Measurements from ENCODE around the gene EIF5.
A peak's percentile ranks its signal among the peaks of the same experiment; 100 is the strongest.

EIF5 gene

DNA sequence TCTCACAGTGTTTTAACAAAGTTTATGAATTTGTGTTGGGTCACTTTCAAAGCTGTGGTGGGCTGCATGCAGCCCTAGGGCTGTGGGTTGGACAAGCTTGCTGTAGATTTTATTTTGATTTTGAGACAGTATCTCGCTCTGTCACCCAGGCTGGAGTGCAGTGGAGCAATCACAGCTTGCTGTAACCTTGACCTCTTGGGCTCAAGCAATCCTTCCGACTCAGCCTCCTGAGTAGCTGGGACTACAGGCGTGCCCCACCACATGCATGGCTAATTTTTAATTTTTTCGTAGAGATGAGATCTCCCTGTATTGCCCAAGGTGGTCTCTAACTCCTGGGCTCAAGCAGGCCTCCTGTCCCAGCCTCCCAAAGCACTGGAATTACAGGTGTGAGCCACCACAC, 56.6 kb downstream of the EIF5 start:
- DNase-seq (ENCODE audit: low read depth) = no peak
- in situ Hi-C loops (cut with HindIII; ENCODE audit: low sequenced_read_pairs) = no loop called here
- TF ChIP-seq, protein P1, sequence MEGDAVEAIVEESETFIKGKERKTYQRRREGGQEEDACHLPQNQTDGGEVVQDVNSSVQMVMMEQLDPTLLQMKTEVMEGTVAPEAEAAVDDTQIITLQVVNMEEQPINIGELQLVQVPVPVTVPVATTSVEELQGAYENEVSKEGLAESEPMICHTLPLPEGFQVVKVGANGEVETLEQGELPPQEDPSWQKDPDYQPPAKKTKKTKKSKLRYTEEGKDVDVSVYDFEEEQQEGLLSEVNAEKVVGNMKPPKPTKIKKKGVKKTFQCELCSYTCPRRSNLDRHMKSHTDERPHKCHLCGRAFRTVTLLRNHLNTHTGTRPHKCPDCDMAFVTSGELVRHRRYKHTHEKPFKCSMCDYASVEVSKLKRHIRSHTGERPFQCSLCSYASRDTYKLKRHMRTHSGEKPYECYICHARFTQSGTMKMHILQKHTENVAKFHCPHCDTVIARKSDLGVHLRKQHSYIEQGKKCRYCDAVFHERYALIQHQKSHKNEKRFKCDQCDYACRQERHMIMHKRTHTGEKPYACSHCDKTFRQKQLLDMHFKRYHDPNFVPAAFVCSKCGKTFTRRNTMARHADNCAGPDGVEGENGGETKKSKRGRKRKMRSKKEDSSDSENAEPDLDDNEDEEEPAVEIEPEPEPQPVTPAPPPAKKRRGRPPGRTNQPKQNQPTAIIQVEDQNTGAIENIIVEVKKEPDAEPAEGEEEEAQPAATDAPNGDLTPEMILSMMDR (IDR thresholded peaks at IDR 0.05; ENCODE audit: low read depth, low read length, missing control alignments) = no peak
- no peak overlapping the region for H3K4me3 ChIP-seq (ENCODE audit: low read depth, low read length)

DNA sequence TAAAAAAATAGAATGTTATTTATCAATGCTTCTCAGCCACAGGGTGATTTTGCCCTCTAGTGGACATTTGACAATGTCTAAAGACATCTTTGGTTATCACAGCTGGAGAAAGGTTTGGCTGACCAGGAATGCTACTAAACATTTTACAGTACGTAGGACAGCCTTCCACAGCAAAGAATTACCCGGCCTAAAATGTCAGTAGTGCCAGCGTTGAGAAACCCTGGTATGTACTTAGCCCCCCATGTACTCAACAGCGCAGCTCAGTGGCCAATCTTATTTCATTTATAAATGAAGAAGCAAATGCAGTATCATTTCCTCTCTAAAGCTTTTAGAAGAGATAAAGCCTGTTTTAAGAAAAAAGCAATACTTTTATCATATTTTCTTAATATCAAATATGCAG, 57.0 kb downstream of the EIF5 start:
- in situ Hi-C loops (cut with HindIII; ENCODE audit: low sequenced_read_pairs) = no loop called here
- H3K4me3 ChIP-seq (ENCODE audit: low read depth, low read length) = no peak overlapping the region
- TF ChIP-seq, protein P1 (IDR thresholded peaks at IDR 0.05; ENCODE audit: low read depth, low read length, missing control alignments) = peak; percentile 83
- peak; percentile 89 for DNase-seq (ENCODE audit: low read depth)

GRCh38 chr14:103392106-103392505, 58.1 kb downstream of the EIF5 start:
- no peak overlapping the region for H3K4me3 ChIP-seq (ENCODE audit: low read depth, low read length)
- DNase-seq (ENCODE audit: low read depth) = no peak
- in situ Hi-C loops (cut with HindIII; ENCODE audit: low sequenced_read_pairs) = no loop called here
- TF ChIP-seq, protein P1 (IDR thresholded peaks at IDR 0.05; ENCODE audit: low read depth, low read length, missing control alignments) = no peak

DNA sequence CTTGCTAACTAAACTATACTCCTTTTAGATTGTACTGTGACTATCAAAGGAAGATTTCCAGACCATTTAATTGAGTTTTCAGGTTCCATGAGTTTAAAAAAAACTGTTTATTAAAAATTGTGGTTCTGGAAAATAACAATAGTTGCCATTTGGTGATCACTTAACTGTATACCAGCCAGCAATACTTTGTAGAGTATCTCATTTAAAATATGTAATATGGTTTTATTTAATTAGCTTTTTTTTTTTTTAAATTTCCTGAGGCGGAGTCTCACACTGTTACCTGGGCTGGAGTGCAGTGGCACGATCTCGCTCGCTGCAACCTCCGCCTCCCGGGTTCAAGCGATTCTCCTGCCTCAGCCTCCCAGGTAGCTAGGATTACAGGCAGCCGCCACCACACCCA, 58.5 kb downstream of the EIF5 start:
- TF ChIP-seq, protein P1 (IDR thresholded peaks at IDR 0.05; ENCODE audit: low read depth, low read length, missing control alignments) = no peak
- no peak for DNase-seq (ENCODE audit: low read depth)
- in situ Hi-C loops (cut with HindIII; ENCODE audit: low sequenced_read_pairs) = no loop called here
- no peak overlapping the region for H3K4me3 ChIP-seq (ENCODE audit: low read depth, low read length)

DNA sequence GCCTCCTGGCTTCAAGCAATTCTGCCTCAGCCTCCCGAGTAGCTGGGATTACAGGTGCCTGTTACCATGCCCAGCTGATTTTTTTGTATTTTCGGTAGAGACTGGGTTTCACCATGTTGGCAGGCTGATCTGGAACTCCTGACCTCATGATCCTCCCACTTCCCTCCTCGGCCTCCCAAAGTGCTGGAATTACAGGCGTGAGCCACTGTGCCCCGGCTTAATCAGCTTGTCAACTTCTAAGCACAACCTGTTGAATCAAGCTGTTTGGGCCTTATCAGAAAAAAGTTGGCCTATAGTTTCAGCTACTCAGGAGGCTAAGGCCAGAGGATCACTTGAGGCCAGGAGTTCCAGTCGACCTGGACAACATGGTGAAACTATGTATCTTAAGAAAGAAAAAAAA, 59.0 kb downstream of the EIF5 start:
- DNase-seq (ENCODE audit: low read depth) = no peak
- no peak overlapping the region for H3K4me3 ChIP-seq (ENCODE audit: low read depth, low read length)
- TF ChIP-seq, protein P1 (IDR thresholded peaks at IDR 0.05; ENCODE audit: low read depth, low read length, missing control alignments) = no peak
- in situ Hi-C loops (cut with HindIII; ENCODE audit: low sequenced_read_pairs) = no loop called here

- TF ChIP-seq, protein P1 (IDR thresholded peaks at IDR 0.05; ENCODE audit: low read depth, low read length, missing control alignments) = peak; percentile 80
- in situ Hi-C loops (cut with HindIII; ENCODE audit: low sequenced_read_pairs) = no loop called here
- H3K4me3 ChIP-seq (ENCODE audit: low read depth, low read length) = no peak overlapping the region
- peak; percentile 53 for DNase-seq (ENCODE audit: low read depth)
Observed at GRCh38 chr14:103393676-103394626, 59.9 kb downstream of the EIF5 start.

Data from astrocyte of the cerebellum (primary cell).